NCI-H226 (cell line): ENCODE data around the gene ATP2B2.
"Not testable (repeated sequence)": the region's sequence is repeated elsewhere in the genome, so short reads cannot be mapped to it uniquely, and the experiment has no call there.

ENCODE experiments used
- DNase-seq: peaks from one replicate; pipeline ENCODE4 v3.0.0-alpha.2; 2015

Gene ATP2B2

DNA sequence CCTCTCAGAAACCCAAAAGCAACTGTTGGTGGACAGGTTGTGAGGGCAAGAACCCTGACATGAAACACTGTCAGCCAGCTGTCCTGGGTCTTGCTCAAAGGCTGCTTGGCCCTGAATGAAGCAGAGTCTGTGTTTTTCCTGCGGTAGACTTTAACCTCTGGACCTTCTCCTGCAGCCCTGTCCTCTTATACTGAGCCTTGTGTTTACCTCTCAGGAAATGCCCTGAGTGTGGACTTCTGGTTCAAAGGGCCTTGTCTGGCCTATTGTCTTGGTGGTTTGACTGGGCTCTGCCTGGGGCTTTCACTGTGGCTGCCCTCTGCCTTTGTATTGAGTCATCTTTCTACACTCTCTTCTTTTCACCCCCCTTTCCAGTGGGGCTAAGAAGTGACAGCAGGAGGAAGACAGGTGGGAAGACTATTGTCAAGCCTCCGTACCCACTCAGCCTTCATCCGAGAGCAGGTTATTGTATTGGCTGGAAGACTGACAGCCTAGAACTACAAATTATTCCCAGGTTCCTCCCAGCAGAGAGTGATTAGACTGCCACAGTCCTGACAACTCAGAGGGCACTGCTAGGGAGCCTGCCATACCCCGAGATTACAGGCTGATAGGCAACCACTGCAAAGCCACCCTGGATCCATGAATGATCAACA, 187.9 kb downstream of the ATP2B2 start:
- DNase-seq, result no peak

DNA sequence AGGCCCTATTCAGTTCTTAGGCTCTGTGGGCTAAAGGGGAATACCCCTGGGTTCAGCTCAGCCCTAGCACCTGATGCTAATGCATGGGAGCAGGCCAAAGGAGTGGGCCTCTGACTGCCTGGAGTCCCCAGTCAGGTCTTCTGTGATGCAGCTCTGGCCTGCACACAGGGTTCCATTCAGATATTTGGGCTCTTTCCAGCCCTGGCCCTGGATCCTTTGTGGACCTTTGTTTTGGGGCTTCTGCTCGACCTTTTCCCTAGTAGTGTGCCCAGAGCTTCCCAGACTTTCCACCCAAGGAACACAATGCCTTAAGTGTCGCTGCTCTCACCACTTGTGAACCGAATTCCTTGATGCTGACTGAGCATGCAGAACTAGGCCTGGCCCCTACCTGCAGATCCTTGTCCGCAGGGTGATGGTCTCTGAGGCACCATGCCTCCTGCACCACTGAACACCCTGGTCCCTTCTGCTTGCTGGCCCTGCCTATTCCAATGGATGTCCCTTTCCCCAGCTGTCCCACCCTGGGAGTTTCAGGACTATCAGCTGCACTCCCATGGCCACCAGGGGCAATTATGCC, 189.5 kb downstream of the ATP2B2 start:
- DNase-seq, result no peak

DNA sequence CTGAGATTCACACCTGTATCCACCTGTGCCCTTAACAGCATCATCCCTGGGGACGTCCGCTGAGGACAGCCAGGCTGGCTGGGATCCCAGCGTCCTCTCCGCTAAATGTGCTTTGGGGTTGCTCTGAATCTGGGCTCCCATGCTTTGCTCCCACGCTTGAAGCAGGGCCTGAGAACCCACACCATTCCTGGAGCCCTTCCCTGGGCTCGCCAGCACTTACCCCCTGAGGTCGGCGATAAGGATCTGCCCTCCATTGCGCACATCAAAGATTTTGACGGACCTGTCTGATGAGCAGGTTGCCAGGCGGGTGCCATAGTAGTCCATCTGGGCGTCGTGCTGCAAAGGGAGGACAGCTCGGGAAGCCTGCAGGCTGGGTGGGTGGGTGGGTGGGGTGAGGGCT, 190.3 kb downstream of the ATP2B2 start:
- no peak for DNase-seq

DNA sequence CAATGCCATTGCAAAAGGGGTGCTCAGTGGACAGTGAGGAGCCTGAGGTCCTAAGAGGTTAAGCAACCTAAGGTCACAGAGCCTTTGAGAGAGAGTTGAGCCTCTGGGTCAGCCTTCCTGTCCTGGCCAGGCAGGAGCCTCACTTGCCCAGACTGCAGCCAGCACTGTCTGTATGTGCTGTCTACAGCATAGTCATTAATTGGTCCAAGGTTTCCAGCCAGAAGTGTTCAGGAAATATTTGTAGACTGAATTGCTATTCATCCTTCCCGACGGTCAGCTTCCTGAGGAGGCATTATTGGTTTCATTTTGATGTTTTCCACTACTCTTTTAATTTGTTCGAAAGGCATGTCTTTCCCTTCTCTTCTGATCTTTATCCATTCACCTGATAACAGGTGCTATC, 192.5 kb downstream of the ATP2B2 start:
- no peak for DNase-seq

DNA sequence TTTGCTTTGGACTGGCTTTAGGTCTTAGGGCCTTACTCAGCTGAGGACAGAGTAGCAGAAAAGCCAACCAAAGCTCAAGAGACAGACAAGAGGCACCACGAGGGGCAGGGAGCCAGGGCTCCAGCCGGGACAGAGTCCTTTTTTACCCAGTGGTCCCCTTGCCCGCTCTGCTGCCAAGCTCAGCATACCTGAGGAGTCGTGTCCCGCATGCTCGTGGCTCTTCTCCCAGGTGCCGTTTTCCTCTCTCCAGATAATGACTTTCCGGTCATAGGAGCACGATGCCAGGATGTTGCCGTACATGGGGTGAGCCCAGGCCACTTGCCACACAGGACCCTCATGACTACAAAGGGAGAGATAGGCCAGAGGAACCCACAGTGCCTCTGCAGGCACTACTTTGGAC, 193.0 kb downstream of the ATP2B2 start:
- DNase-seq, result no peak

DNA sequence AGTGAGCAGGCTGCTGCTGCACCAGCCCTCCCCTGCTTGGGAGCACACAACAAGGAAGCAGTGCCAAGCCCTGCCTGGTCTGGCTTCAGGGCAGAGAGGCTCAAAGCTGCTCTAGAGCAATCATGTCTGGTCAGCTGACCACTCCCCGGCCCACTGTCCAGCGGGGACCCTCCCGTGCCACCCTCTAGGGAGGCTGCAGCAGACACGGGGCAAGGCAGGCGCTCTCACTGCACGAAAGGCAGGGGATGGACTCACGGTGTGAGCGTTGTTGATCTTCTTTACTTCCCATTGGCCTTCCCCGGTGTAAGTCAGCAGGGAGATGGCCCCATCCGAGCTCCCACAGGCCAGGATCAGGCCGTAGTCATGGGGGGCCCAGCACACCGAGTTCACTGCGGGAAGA, 193.7 kb downstream of the ATP2B2 start:
- no peak for DNase-seq

DNA sequence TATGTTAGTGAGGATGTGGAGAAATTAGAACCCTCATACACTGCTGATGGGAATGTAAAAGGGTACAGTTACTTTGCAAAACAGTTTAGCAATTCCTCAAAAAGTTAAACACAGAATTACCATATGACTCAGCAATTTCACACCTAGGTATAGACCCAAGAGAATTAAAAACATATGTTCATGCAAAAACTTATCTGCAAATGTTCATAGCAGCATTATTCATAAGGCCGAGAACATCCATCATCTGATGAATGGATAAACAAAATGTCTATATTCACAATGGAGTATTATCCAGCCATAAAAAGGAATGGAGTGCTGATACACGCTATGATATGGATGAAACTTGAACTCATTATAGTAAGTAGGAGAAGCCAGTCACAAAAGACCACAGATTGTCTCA, 194.8 kb downstream of the ATP2B2 start:
- DNase-seq, result no peak

DNA sequence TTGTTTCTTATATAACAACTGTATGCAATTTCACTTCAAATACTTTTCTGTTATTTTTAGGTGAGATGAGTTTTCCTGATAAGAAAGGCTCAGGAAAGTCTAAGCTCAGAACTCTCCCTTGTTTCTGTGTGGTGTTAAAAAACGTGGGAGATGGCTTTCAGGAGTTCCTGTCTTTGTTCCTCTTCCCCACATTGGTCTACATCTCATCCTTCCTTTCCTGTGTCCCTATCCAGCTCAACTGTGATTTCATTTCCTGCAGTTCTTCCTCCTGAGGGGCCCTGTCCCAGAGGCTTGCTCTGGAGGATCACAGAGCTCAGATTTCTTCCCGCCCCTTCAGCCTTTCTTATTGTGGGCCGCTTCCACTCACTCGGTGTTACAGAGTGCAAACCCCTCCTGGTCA, 195.7 kb downstream of the ATP2B2 start:
- DNase-seq, result no peak

DNA sequence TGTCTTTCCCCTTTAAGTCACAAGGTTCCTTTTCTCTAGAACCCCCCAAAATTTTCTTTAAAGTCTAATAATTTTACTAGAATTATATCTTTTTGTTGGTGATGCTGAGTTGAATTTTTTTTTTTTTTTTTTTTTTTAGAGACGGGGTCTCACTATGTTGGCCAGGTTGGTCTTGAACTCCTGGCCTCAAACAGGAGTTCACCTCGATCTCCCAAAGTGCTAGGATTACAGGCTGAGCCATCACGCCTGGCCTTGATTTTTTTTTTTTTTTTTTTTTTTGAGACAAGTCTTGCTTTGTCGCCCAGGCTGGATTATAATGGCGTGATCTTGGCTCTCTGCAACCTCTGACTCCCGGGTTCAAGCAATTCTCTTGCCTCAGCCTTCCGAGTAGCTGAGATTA, 196.7 kb downstream of the ATP2B2 start:
- no peak for DNase-seq

DNA sequence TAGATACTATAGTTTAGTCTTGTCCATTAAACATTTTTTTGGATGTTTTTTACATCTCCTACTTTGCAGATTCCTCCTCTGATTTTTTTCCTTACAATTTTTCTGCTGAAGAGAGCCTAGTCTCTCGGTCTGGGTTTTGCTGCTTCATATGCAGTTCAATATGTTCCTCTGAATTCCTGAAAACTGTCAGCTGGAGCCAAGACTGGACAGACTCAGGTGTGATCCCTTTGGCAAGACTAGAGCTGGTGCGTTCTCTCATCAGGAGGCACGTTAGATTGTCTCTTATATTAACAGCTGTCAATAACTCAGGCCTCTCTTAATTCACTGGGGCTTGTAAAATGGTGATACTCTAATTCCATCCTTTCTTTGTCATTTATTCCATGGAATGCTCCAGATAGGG, 199.2 kb downstream of the ATP2B2 start:
- DNase-seq, result no peak

DNA sequence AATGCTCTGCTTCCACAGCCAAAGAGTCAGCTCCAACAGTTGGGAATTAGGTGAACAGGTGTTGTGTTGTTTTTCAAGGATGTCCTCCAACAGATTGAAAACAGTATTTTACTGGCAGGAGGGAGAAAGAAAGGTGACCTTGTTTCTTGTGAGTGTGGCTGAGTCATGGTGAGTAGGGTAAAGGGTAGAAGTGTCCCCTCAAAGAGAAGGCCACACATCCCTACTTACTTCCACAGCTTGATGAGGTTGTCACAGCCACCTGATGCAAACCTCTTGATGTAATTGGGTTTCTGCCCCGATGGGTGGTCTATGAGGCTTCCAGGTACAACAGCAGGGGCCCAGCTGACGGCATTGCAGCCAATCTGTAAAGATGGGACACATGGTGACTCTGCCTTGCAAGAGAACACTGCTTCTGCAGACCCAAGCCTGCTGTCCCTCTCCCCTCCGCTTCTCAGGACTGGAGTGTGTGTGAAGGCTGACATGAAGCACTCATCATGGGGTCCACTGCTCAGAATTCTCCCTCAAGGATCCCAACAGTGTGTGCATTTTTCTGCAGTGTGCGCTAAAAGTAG, 200.0 kb downstream of the ATP2B2 start:
- no peak for DNase-seq

DNA sequence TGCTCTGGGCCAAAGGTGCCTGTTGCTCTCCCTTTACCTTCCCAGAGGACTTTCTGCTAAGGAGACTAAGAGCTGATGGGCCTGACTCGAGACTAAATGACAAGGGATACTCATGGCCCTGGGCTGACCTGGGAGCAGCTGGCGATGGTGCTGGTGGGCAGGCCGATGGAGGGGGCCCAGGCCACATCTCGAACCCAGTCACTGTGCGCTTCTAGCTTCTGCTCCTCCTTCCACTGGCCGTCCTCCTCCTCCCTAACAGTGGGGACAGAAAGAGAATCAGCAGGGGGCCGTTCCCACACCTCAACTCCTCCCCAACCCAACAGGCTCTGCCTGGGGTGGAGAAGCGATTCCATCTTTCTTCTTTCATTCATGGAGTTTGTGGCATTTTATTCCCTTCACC, 200.5 kb downstream of the ATP2B2 start:
- no peak for DNase-seq

DNA sequence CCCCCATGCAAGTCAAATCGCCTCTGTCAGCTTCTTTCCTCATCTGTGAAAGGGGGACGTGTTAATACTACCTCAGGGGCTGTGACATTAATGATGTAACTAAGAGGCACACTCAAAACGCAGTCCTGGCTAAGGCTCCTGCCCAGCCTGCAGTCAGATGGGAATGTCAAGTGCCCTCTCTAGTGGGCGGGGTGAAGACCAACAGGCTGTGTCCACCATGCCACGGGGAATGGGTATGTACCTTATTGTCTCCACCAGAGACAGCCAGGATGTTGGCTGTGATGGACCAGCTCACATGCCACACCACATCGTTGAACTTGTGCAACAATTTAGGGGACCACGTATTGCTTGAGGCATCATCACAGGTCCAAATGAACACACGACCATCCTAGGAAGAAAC, 201.6 kb downstream of the ATP2B2 start:
- DNase-seq, result no peak

DNA sequence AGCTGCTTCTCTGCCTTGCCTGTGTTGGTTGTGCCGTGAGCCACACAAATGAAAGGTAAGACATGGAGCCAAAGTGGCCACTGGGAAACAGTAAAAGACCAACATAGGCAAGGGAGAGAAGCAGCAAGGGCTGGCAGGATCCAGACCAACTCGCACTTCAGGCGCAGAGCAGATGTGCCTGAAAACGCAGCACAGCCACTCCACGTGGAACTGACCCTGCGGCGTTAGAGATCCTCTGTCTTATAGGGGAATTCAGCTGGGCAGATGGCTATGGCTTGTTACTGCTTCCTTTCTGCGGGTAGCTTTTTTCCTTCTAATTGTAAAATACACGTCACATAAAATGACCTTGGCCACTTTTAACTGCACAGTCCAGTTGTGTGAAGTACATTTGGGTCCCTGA, 202.3 kb downstream of the ATP2B2 start:
- DNase-seq, result no peak

DNA sequence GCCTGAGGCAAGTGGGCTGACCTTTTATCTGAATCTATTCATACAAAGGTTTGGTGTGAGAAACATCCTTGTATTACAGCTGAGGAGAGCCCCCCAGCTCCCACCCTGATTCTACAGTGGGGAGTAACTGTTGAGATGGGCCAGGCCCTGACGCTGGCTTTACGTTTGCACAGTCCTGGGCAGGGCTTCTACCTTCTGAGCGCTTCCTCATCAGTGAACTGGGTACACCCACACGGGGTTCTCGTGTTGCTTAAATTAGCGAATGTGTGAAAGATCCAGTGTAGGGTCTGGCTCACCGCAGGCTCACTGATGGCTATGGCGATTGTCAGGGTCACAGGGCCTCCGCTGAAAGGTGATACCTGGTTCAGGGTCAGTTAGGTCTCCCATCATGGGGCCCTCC, 205.3 kb downstream of the ATP2B2 start:
- no peak for DNase-seq

DNA sequence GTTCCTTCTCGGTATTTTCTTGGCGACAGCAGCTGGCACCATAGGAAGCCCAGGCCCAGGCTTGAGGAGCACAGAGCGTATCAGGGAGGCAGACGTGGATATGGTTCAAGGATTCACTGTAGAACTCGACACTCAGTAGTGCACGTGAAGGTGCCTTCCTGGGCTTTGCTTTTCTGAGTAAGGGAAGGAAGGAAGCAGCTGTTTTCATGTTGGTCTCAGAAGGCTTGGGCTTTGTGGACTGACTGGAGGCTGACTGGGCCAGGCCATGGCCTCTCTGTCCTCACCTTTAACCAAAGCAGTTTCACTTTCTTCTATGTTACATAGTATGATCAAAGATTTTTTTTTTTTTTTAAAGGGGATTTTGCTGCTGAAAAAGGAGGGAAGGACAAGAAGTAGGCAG, 205.7 kb downstream of the ATP2B2 start:
- no peak for DNase-seq

DNA sequence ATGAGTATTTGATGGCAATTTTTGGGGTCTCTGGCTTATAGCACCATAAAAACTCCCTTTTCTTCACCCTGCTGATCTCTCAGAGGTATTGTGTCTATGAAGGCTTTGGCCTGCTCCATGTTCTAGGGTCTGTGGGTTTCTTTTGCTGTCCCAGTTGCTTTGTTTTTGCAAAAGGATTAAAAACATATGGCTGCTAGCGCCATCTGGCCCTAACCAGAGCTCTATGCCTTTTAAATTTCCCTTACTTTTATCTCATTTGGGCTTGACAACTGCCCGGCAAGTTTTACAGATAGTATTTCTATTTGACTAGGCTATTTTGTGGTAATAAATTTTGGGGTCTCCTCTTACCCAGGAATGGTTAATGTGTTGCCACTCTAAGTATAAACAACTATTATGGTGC, 206.2 kb downstream of the ATP2B2 start:
- no peak for DNase-seq

DNA sequence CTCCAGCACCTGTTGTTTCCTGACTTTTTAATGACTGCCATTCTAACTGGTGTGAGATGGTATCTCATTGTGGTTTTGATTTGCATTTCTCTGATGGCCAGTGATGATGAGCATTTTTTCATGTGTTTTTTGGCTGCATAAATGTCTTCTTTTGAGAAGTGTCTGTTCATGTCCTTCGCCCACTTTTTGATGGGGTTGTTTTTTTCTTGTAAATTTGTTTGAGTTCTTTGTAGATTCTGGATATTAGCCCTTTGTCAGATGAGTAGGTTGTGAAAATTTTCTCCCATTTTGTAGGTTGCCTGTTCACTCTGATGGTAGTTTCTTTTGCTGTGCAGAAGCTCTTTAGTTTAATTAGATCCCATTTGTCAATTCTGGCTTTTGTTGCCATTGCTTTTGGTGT, 207.3 kb downstream of the ATP2B2 start:
- not testable (repeated sequence) for DNase-seq

DNA sequence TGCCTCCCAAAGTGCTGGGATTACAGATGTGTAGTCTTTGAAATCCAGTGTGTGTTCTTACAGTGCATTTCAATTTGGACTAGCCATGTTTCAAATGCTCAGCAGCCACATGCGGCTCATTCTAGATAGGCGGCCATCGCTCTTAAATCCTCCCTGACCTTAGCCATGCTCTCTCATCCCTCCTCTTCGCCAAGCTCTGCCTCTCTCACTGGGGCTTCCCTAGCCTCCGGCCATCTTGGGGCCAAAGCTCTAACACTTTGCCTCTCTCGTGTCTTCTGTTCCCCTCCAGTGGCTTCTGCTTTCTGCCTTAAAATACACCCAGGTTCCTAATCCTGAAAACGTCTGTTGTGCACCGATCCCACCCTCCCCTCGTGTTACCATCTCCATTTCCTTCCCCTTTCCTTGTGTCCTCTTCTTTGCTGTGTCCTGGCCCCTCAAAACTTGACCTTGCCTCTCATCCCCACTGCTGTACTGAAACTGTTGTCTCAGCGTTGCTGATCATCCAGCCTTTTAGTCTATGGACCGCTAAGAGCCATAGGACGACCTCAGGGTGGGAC, 211.3 kb downstream of the ATP2B2 start:
- DNase-seq, result no peak

DNA sequence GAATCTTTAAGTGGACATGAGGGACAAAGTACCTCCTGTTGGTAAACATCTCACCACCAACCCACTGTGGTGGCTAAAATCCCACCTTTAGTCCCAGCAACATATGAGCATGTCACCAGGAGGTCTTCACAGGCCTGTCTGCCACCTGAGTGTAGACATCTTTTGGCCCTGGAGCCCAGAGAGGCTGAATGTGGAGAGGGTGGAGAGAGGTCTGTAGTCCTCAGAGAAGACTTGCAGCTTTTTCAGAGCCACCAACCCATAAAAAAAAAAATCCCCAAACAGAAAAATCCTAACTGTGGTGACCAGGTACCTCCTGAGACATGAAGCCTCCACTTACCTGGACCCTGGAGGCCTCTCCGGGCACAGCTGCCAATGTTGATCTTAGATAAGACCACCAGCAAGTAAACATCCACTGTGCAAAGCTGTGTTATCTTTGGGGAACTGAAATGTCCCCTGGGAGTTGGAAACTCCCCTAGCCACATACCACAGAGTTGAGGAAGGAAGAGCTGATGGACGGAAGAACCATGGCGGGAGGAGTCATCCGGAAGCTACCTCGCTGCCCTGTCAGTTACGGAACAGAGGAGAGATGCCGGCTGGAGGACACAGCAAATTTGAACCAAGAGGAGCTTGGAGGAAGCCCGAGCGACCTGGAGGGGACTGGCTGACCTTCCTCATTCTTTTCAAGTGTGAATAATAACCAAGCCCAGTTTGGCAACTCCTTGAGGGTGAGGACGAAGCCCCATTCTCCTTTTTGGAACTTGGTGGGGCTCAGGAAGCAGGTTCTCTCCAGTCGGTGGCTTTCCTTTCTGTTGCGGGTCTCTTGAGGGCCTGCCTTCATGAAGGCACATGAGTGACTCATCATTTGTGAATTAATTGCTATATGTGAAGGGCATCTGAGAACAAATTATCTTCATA, 212.6 kb downstream of the ATP2B2 start, which contains the start of gene GHRL:
GHRL (minus strand) TSS at position 443 of the 915 bp plus-strand sequence. CDS start 2,767 bp downstream, outside the sequence.
- DNase-seq, result no peak

DNA sequence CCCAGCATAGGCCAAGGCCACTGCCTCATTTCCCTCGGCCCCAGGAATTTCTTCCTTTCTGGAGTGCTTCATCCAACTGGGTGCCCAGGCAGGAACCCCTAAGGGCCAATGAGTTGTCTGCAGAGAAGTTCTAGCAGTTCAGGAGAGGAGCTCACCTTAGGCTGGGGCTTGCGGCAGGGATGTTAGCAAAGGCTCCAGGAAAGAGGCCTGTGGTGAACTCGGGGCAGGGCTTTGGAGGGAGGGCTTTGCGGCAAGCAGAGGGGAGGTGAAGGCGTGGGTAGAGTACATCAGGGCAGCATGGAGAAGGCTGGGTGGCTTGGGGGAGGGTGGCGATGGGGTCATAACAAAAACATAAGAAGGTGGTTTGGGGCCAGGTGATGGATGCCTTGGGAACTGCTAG, 213.7 kb downstream of the ATP2B2 start:
- no peak for DNase-seq

DNA sequence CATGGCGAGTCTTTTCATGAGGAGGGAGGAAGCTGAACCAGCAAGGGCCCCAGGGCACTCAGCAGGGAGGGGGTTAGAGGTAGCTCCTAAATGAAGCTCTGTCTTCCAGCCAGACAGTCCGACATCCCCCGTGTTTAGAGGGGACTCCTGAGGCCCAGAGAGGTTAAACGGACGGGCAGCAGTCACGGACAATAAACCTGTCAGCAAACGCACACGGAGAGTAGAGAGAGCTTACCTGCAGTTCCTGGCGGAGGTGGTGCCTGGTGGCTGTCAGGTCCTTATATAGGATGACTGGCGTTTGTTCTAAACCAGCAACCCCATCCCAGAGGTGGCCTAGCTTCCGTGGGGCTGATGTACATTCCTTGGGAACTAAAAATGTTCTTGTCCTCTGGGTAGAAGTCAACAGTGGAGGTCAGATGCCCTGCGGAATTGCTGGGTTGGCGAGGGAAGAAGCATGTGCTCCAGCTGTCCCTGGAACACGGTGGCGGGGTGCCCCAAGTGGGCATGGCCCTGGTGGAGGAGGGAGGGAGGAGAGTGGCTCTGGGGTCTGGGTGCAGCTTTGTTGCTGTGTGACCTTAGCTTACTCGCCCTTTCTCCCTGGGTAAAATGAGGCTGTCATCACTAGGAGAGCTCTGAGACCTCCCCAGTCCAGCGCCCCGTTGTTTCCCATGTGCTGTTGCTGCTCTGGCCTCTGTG, 214.8 kb downstream of the ATP2B2 start:
- no peak for DNase-seq
